ENCODE results near the gene HDX. TPM values are rescaled to one million over a fixed set of nuclear protein-coding genes. Genes with fewer than 3 reads are reported as not detected.
A peak's percentile ranks its signal among the peaks of the same experiment; 100 is the strongest.

HDX gene
- total RNA-seq, 1 donor from 2014 or later, result 13.1 TPM

GRCh38 chrX:84362184-84362838, 139.9 kb downstream of the HDX start:
- Mint-ChIP-seq H3K27me3 (ENCODE audit: low read depth) (no peaks in the 10 kb centered on the region), H3K27ac (no peak overlapping the region), H3K9me3 (peaks cover 52% of the 10 kb centered on the region), H3K36me3 (peaks cover 6% of the 10 kb centered on the region), H3K4me3 (no peak overlapping the region), H3K4me1 (no peaks in the 10 kb centered on the region)
- no peak for DNase-seq (ENCODE audit: low spot score in 2 of 2, unreplicated experiment in 2 of 2)
- TF ChIP-seq CTCF (IDR thresholded peaks at IDR 0.05; ENCODE audit: unreplicated experiment), result no peak

GRCh38 chrX:84358271-84358670, 144.0 kb downstream of the HDX start:
- DNase-seq (ENCODE audit: low spot score in 2 of 2, unreplicated experiment in 2 of 2), result no peak
- peaks cover 43% of the 10 kb centered on the region for H3K9me3 Mint-ChIP-seq
- no peak for TF ChIP-seq CTCF (IDR thresholded peaks at IDR 0.05; ENCODE audit: unreplicated experiment)
- H3K4me1 Mint-ChIP-seq, result no peaks in the 10 kb centered on the region
- no peak overlapping the region for H3K4me3 Mint-ChIP-seq
- peaks cover 6% of the 10 kb centered on the region for H3K36me3 Mint-ChIP-seq
- H3K27ac Mint-ChIP-seq, result no peak overlapping the region
- H3K27me3 Mint-ChIP-seq (ENCODE audit: low read depth), result no peaks in the 10 kb centered on the region

GRCh38 chrX:84357296-84357695, 145.0 kb downstream of the HDX start:
- H3K36me3 Mint-ChIP-seq, result peaks cover 6% of the 10 kb centered on the region
- no peaks in the 10 kb centered on the region for H3K27me3 Mint-ChIP-seq (ENCODE audit: low read depth)
- no peak for DNase-seq (ENCODE audit: low spot score in 2 of 2, unreplicated experiment in 2 of 2)
- peaks cover 39% of the 10 kb centered on the region for H3K9me3 Mint-ChIP-seq
- no peaks in the 10 kb centered on the region for H3K4me1 Mint-ChIP-seq
- no peak for TF ChIP-seq CTCF (IDR thresholded peaks at IDR 0.05; ENCODE audit: unreplicated experiment)
- no peak overlapping the region for H3K4me3 Mint-ChIP-seq
- H3K27ac Mint-ChIP-seq, result no peak overlapping the region

- H3K4me3 Mint-ChIP-seq, result no peak overlapping the region
- no peaks in the 10 kb centered on the region for H3K27me3 Mint-ChIP-seq (ENCODE audit: low read depth)
- peaks cover 30% of the 10 kb centered on the region for H3K9me3 Mint-ChIP-seq
- TF ChIP-seq CTCF (IDR thresholded peaks at IDR 0.05; ENCODE audit: unreplicated experiment), result no peak
- H3K36me3 Mint-ChIP-seq, result no peaks in the 10 kb centered on the region
- DNase-seq (ENCODE audit: low spot score in 2 of 2, unreplicated experiment in 2 of 2), result no peak
- H3K4me1 Mint-ChIP-seq, result no peaks in the 10 kb centered on the region
- no peak overlapping the region for H3K27ac Mint-ChIP-seq
These were observed 161.3 kb downstream of the HDX start for GRCh38 chrX:84340968-84341367.

GRCh38 chrX:84339507-84340364, 162.5 kb downstream of the HDX start:
- Mint-ChIP-seq H3K4me3 (no peak overlapping the region), H3K9me3 (peaks cover 30% of the 10 kb centered on the region), H3K36me3 (no peaks in the 10 kb centered on the region), H3K27ac (no peak overlapping the region), H3K4me1 (no peaks in the 10 kb centered on the region), H3K27me3 (ENCODE audit: low read depth) (no peaks in the 10 kb centered on the region)
- peak; percentile 61 for TF ChIP-seq CTCF (IDR thresholded peaks at IDR 0.05; ENCODE audit: unreplicated experiment)
- no peak for DNase-seq (ENCODE audit: low spot score in 2 of 2, unreplicated experiment in 2 of 2)
